Thoracic aorta (tissue), 2 donors: ENCODE data around the gene LRRC28. TPM values are rescaled to one million over a fixed set of nuclear protein-coding genes. Genes with fewer than 3 reads are reported as not detected.

Source experiments
- ATAC-seq: fragments of 150-250 bp; one replicate; pipeline ENCODE4 v1.8.0; 2017; ENCODE audit warnings: low read depth; ENCODE audit not compliant: insufficient number of reproducible peaks, low FRiP score
- DNase-seq: peaks from one replicate; pipeline ENCODE4 v3.0.0-alpha.2; 2020; ENCODE audit warnings: low spot score
- H3K27ac ChIP-seq, 2 donors: fragments of 200-600 bp; sonication (generic); 1 replicate in 1 of 2; 2 replicates in 1 of 2; pipeline ENCODE4 v1.5.1; 2016; ENCODE audit warnings: mild to moderate bottlenecking in 2 of 2, moderate library complexity in 2 of 2
- H3K27me3 ChIP-seq: fragments of 200-600 bp; sonication (generic); replicated peaks from 2 replicates; pipeline ENCODE4 v1.6.0; 2016; ENCODE audit warnings: mild to moderate bottlenecking; ENCODE audit not compliant: insufficient read depth
- H3K36me3 ChIP-seq: fragments of 200-600 bp; sonication (generic); one replicate; pipeline ENCODE4 v1.5.1; 2016
- H3K4me1 ChIP-seq, 2 donors: fragments of 200-600 bp; sonication (generic); 1 replicate in 1 of 2; 2 replicates in 1 of 2; pipeline versions ENCODE4 v1.5.1 to v1.6.0; 2016; ENCODE audit warnings: low read depth in 2 of 2, mild to moderate bottlenecking in 1 of 2; ENCODE audit not compliant: control insufficient read depth in 1 of 2
- H3K4me3 ChIP-seq: fragments of 200-600 bp; sonication (generic); 2 replicates; pipeline ENCODE4 v1.5.1; 2016; ENCODE audit warnings: mild to moderate bottlenecking
- H3K9me3 ChIP-seq: fragments of 200-600 bp; sonication (generic); 2 replicates; pipeline ENCODE4 v1.5.1; 2016
- total RNA-seq, 2 donors: library from RNA; depleted of rRNA; stranded (reverse); fragments of >200 nt; gene quantifications; one replicate each; pipeline versions ENCODE4 v1.1.0 to v1.2.3, GENCODE V29; 2016
- TF ChIP-seq, protein P1 (sequence below): fragments of 200-600 bp; sonication (generic); IDR thresholded peaks from one replicate; pipeline ENCODE4 v1.5.1; 2019; ENCODE audit warnings: antibody characterized with exemption

The LRRC28 gene
- total RNA-seq, 2 donors from 2014 or later, result 30.1 to 35.3 TPM

DNA sequence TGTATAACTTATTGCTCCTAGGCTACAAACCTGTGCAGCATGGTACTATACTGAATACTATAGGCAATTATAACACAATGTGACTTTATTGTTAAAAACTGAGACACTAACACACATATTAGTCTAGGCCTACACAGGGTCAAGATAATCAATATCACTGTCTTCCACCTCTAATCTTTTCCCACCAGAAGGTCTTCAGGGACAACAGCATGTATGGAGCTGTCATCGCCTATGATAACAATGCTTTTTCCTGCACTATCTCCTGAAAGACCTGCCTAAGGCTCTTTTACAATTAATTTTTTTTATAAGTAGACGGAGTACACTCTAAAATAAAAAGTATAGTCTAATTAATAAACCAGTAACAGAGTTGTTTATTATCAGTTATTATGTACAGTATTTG, 60.9 kb downstream of the LRRC28 start:
- Histone ChIP-seq H3K4me3 (no peak overlapping the region), H3K36me3 (no peaks in the 10 kb centered on the region), H3K4me1 (peaks cover 4 to 8% of the 10 kb centered on the region in 2 donors), H3K9me3 (no peaks in the 10 kb centered on the region), H3K27ac (no peak overlapping the region), H3K27me3 (no peaks in the 10 kb centered on the region)
- DNase-seq, result no peak
- no peak for ATAC-seq
- TF ChIP-seq, protein P1, sequence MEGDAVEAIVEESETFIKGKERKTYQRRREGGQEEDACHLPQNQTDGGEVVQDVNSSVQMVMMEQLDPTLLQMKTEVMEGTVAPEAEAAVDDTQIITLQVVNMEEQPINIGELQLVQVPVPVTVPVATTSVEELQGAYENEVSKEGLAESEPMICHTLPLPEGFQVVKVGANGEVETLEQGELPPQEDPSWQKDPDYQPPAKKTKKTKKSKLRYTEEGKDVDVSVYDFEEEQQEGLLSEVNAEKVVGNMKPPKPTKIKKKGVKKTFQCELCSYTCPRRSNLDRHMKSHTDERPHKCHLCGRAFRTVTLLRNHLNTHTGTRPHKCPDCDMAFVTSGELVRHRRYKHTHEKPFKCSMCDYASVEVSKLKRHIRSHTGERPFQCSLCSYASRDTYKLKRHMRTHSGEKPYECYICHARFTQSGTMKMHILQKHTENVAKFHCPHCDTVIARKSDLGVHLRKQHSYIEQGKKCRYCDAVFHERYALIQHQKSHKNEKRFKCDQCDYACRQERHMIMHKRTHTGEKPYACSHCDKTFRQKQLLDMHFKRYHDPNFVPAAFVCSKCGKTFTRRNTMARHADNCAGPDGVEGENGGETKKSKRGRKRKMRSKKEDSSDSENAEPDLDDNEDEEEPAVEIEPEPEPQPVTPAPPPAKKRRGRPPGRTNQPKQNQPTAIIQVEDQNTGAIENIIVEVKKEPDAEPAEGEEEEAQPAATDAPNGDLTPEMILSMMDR, result no peak

DNA sequence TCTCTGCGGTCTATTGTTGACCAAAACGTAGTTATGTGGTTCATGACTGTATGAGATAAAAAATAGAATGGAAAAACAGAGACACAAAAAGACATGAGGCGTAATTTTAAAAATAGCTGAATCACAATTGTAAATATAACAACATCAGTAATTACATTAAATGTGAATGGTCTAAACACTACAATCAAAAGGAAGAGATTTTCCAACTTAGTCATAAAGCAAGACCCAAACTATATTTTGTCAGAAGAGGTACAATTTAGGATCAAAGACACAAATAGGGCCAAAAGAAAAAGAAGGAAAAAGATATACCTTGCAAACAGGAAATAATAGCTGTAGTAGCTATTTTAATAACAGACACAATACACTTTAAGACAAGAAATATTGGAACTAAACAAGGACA, 61.5 kb downstream of the LRRC28 start:
- H3K36me3 ChIP-seq, result no peaks in the 10 kb centered on the region
- no peaks in the 10 kb centered on the region for H3K9me3 ChIP-seq
- ATAC-seq (no peak), DNase-seq (no peak)
- TF ChIP-seq, protein P1, result no peak
- no peak overlapping the region for H3K27ac ChIP-seq
- H3K27me3 ChIP-seq, result no peaks in the 10 kb centered on the region
- no peak overlapping the region for H3K4me3 ChIP-seq
- H3K4me1 ChIP-seq, result peaks cover 0 to 5% of the 10 kb centered on the region in 2 donors

DNA sequence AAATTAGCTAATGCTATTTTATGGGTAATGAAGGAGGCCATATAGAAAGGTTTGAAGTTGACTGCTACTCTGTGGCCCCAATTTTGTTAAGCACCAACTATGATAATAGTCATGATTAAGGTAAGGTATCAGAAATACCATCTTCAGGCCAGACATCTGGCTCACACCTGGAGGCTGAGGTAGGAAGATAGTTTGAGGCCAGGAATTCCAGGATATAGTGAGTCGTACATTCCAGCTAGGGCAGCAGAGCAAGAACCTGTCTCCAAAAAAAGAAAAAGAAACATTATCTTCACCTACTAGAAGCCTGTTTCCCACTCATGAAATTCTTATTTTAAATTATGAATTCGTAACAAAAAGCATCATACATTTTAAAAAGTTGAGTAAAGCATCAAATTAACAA, 64.4 kb downstream of the LRRC28 start:
- Histone ChIP-seq H3K27ac (no peak overlapping the region), H3K36me3 (no peaks in the 10 kb centered on the region), H3K9me3 (no peaks in the 10 kb centered on the region), H3K4me3 (no peak overlapping the region), H3K27me3 (no peaks in the 10 kb centered on the region), H3K4me1 (peaks cover 4 to 5% of the 10 kb centered on the region in 2 donors)
- TF ChIP-seq, protein P1, result no peak
- ATAC-seq (no peak), DNase-seq (no peak)

DNA sequence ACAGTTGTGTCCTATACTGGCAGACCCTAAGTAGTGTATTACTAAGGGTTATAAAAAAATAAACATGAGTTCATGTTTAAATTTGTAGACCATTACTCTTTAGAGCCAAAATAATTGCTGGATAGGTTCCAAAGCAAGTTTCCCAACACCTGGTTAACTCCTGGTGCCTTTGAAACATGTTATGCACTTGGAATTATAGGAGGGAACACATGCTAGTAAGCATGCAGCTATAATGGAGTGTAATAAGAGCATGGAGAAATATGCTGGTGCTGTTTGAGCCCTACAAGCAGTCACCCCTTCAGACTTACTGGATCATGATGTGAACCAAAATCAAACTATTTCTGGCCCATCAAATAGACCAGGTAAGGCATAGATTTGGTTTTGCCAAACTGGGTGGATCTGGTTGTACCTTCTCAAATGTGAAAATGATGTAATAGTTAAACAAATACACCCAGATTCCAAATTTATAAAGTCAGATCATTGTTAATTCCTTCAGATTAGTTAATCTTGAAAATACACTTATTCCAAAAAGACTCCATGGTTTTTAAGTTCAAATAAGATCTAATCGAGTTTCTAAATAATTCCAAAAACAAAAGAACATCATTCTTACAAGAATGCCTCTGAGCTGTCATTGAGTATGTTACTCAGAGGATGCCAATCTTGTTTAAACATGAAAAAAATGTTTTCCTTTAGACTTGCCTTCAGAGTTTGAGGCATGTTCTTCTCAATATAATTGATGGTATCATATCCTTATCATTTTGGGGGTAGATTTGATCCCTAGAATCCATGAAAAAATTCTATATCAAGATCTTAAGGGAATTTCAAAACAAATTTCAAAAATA, 69.3 kb downstream of the LRRC28 start:
- H3K27ac ChIP-seq, result no peak overlapping the region
- H3K27me3 ChIP-seq, result no peaks in the 10 kb centered on the region
- no peaks in the 10 kb centered on the region for H3K9me3 ChIP-seq
- H3K36me3 ChIP-seq, result no peaks in the 10 kb centered on the region
- peaks cover 19 to 25% of the 10 kb centered on the region in 2 donors for H3K4me1 ChIP-seq
- no peak overlapping the region for H3K4me3 ChIP-seq
- ATAC-seq (no peak), DNase-seq (no peak)
- TF ChIP-seq, protein P1, result no peak

DNA sequence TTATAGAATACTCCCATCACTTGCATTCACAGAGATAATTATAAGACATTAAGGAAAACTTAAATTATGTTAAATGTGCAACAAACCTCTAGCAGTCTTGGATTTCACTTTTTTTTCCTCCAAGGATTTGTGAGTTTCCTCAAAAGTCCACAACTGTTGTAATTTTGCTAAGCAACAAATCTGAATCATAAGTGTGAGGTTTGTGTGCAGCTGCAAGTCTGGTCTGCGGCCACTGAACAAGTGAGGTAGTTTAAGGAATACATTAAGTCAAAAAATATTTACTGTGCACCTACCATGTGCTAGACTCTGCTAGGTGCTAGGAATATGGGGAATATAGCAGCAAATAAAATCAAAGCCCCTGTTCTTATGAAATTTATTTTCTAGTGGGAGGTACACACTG, 70.2 kb downstream of the LRRC28 start:
- Histone ChIP-seq H3K9me3 (no peaks in the 10 kb centered on the region), H3K36me3 (no peaks in the 10 kb centered on the region), H3K27ac (no peak overlapping the region), H3K4me3 (no peak overlapping the region), H3K4me1 (peaks cover 19 to 25% of the 10 kb centered on the region in 2 donors), H3K27me3 (no peaks in the 10 kb centered on the region)
- ATAC-seq (no peak), DNase-seq (no peak)
- TF ChIP-seq, protein P1, result no peak
